ENCODE measurements around the gene SLC17A7. TPM values are rescaled to one million over a fixed set of nuclear protein-coding genes. Genes with fewer than 3 reads are reported as not detected.

Gene SLC17A7
- total RNA-seq, 2 experiments from 2014 or later = 0.07 to 0.14 TPM

DNA sequence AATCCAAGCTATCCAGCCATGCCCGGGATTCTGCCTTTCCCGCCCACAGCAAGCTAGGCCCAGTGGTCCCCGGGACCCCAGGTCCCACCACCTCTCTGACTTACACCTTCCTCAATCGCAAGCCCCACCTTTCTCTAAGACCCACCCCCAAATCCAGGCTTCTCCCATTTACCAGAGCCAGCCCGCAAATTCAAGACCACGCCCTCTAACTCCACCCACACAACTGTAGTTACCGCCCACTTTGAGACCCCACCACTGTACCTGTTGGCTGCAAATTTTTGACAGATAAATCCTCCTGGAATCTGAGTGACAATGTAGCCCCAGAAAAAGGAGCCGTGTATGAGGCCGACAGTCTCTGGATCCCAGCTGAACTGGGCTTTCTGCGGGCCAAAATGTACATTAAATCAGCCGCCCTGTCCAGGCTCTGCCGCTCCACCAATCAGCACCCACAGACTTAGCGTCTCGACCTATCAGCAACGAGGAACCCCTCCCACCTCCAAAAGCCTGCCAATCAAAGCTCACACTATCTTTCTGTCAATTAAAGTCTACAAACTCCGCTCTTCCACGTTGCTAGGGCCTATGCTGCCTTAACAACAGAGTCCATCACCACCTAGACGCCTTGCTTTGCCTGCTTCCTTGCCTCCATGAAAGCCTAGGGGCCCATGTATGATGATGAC lies 6.3 kb downstream of the SLC17A7 start:
- ATAC-seq (no peak), DNase-seq (no peak)
- Mint-ChIP-seq H3K4me1 (peaks cover 18% of the 10 kb centered on the region), H3K9me3 (ENCODE audit: low read depth) (no peaks in the 10 kb centered on the region), H3K27me3 (peaks cover 78% of the 10 kb centered on the region), H3K27ac (no peak overlapping the region), H3K36me3 (ENCODE audit: low read depth) (no peaks in the 10 kb centered on the region), H3K4me3 (no peak overlapping the region)
- POLR2A ChIA-PET = interaction anchor here (1.9 kb wide), 1 partner anchor 9 kb away, joined by 4 read pairs; no protein-coding TSS in a partner anchor
- intact Hi-C loops (cut with DNase I, micrococcal nuclease) = no loop called here
- CTCF ChIA-PET = interaction anchor here (0.7 to 1.3 kb wide), 3 partner anchors 13 to 45 kb away, joined by 3 to 6 read pairs (median 4); no protein-coding TSS in a partner anchor

DNA sequence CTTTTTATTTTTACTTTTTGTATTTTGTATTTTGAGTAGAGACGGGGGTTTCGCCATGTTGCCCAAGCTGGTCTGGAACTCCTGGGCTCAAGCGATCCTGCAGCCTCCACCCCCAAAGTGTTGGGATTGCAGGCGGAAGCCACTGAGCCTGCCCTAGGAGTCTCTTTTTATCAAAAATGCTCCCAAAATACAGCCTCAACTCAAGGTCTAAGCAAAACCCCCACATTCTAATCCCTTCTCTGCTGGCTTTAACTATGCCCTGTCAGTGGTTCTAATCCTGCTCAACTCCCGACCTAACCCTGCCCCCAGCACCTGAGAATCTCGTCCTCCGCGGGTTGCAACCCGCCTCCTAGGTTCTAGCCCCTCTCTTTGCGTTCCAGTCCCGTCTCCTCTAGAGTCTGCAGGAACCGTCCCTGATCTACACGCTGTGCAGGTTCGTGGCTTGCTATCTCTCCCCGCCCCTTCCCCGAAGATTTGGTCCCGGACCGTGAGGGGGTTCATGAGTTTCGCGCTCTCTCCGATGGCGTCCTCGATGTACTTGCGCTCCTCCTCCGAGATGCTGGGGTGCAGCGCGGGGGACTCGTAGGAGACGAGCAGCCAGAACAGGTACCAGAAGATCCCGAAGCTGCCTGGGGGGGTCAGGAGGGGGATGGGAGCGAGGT lies 8.0 kb downstream of the SLC17A7 start:
- no peak for DNase-seq
- Mint-ChIP-seq H3K36me3 (ENCODE audit: low read depth) (no peaks in the 10 kb centered on the region), H3K27ac (no peak overlapping the region), H3K27me3 (peaks cover 77% of the 10 kb centered on the region), H3K4me1 (peaks cover 24% of the 10 kb centered on the region), H3K4me3 (no peak overlapping the region), H3K9me3 (ENCODE audit: low read depth) (no peaks in the 10 kb centered on the region)
- ChIA-PET POLR2A (no interaction called here), CTCF (no interaction called here)
- intact Hi-C loops (cut with DNase I, micrococcal nuclease) = no loop called here
- no peak for ATAC-seq

DNA sequence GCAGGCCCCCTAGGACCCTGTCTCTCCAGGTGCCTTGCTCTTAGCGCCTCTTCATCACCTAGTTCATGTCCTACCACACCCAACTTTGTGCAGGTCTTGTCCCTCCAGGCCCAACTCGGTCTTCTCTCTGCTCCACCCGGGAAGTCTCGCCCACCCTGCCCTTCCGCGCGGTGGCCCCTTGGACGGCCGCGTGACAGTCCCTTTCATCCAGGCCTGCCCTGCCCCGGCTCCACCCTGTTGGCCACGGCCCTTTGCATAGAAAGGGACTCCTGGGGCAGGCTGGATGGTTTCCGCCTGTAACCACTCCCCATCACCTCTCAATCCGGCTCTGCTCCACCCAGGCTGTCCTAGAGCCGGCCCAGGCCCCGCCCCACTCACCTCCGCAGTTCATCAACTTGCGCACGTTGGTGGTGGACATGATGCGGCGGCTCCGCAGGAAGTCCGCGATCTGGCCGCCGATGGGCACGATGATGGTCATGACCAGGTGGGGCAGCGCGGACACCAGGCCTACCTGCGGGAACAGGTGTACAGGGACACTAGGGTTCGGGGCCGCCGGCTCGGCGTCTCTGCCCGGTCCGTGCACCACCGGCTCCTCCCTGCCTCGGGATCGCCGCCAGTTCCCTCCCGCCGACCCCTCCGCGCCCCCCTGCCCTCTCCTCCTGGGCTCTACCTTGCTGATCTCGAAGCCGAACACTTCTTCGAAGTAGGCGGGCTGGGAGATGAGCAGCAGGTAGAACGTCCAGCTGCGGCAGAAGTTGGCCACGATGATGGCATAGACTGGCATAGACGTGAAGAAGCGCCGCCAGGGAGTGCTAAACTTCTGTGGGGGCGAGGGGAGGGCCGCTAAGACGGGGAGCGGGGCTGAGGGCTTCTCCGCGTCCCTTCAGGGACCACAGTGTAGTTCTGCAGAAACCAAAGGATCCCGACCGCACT lies 8.9 kb downstream of the SLC17A7 start:
- Mint-ChIP-seq H3K4me3 (no peak overlapping the region), H3K36me3 (ENCODE audit: low read depth) (no peaks in the 10 kb centered on the region), H3K27me3 (peaks cover 74% of the 10 kb centered on the region), H3K4me1 (peaks cover 31% of the 10 kb centered on the region), H3K9me3 (ENCODE audit: low read depth) (no peaks in the 10 kb centered on the region), H3K27ac (no peak overlapping the region)
- peak; percentile 64 for DNase-seq
- ChIA-PET POLR2A (no interaction called here), CTCF (no interaction called here)
- peak; percentile 48 for ATAC-seq
- intact Hi-C loops (cut with DNase I, micrococcal nuclease) = no loop called here

DNA sequence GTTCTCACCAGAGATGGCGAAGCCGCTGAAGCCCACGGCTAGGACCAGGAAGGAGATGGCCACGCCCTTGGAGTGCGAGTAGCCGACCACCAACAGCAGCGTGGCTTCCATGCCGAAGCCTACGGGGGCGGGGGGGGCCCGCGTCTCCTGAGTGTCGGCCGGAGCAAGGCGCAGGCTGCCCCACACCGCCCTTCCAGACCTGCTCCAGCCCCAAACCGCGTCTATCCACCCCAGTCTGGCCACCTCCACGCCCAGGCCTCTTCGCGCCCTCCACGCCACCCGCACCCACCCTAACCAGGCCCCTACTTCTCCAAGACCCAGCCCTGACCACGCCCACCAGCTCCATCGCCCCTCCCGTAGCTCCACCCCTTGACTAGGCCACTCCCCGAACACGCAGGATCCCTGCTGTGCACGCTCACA lies 10.0 kb downstream of the SLC17A7 start:
- no peak for ATAC-seq
- intact Hi-C loops (cut with DNase I, micrococcal nuclease) = no loop called here
- CTCF ChIA-PET = interaction anchor here (0.6 to 1.0 kb wide), 2 partner anchors 11 to 22 kb away, joined by 3 read pairs; no protein-coding TSS in a partner anchor
- Mint-ChIP-seq H3K9me3 (ENCODE audit: low read depth) (no peaks in the 10 kb centered on the region), H3K27ac (no peak overlapping the region), H3K4me1 (peaks cover 38% of the 10 kb centered on the region), H3K27me3 (peaks cover 76% of the 10 kb centered on the region), H3K36me3 (ENCODE audit: low read depth) (no peaks in the 10 kb centered on the region), H3K4me3 (no peak overlapping the region)
- POLR2A ChIA-PET = no interaction called here
- DNase-seq = peak; percentile 55

DNA sequence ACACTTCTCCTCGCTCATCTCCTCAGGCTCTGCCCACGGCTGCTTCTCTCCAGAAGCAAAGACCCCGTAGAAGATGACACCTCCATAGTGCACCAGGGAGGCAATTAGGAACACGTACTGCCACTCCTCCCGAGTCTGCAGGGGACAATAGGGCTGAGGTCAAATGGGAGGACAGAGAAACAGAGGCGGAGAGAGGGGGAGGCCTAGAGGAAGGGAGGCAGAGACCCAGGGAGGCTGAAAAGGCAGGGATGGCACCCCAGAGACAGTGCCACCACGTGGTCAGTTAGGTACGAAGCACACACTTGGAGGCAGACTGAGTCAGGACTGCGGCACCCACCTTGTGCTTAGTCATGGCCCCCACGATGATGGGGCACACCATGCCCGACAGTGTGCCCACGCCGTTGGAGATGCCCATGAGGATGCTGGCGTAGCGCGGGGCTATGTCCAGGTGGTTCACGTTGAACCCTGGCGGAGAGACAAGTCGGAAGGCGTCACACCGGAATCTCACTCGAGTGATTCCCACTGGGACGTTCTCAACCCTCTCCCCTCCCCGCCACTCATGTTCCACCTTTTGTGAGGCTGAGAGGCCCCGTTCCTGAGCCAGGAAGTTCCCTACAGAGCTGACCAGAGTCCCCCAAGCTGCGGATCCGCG lies 10.5 kb downstream of the SLC17A7 start:
- peaks cover 34% of the 10 kb centered on the region for H3K4me1 Mint-ChIP-seq
- ChIA-PET POLR2A (no interaction called here), CTCF (interaction anchor here (1.0 to 2.8 kb wide), 4 partner anchors 10 to 37 kb away, joined by 3 to 13 read pairs (median 4); no protein-coding TSS in a partner anchor)
- H3K4me3 Mint-ChIP-seq = no peak overlapping the region
- intact Hi-C loops (cut with DNase I, micrococcal nuclease) = loop anchor here in 1 of 2 experiments (1.0 kb wide), 1 partner anchor 39 kb away; no protein-coding TSS in a partner anchor
- peak; percentile 71 for DNase-seq
- no peak overlapping the region for H3K27ac Mint-ChIP-seq
- no peaks in the 10 kb centered on the region for H3K36me3 Mint-ChIP-seq (ENCODE audit: low read depth)
- H3K27me3 Mint-ChIP-seq = peaks cover 76% of the 10 kb centered on the region
- no peaks in the 10 kb centered on the region for H3K9me3 Mint-ChIP-seq (ENCODE audit: low read depth)
- peak; percentile 63 for ATAC-seq

DNA sequence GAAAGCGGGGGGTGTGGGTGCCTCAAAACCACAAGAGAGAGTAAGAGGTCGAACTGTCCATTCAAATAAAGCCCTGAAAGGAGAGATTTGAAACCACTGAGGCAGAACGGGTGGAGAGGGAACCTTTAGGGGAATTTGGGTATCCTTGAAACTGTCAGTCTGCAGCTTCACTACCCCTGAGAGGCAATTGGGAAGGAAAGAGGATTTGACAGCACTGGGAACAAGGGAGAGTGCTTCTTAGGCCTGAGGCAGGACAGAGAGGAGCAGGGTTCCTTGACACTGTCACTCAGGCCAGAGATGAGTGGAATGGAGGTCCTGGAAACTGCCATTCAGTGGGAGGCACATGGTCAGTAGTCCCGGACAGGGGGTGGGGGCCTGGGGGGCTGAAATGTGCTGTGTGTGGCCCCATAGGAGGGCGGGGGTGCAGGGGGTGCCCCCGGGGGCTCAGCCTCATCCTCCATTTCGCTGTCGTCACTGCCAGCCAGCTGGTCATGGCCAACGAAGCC lies 11.1 kb downstream of the SLC17A7 start:
- CTCF ChIA-PET = interaction anchor here (0.5 to 2.8 kb wide), 5 partner anchors 10 to 37 kb away, joined by 3 to 13 read pairs (median 4); no protein-coding TSS in a partner anchor
- ATAC-seq = no peak
- H3K4me3 Mint-ChIP-seq = no peak overlapping the region
- no peak overlapping the region for H3K27ac Mint-ChIP-seq
- intact Hi-C loops (cut with DNase I, micrococcal nuclease) = loop anchor here in 1 of 2 experiments (1.0 kb wide), 1 partner anchor 38 kb away; no protein-coding TSS in a partner anchor
- H3K27me3 Mint-ChIP-seq = peaks cover 78% of the 10 kb centered on the region
- H3K36me3 Mint-ChIP-seq (ENCODE audit: low read depth) = no peaks in the 10 kb centered on the region
- DNase-seq = no peak
- peaks cover 34% of the 10 kb centered on the region for H3K4me1 Mint-ChIP-seq
- POLR2A ChIA-PET = no interaction called here
- H3K9me3 Mint-ChIP-seq (ENCODE audit: low read depth) = no peaks in the 10 kb centered on the region

DNA sequence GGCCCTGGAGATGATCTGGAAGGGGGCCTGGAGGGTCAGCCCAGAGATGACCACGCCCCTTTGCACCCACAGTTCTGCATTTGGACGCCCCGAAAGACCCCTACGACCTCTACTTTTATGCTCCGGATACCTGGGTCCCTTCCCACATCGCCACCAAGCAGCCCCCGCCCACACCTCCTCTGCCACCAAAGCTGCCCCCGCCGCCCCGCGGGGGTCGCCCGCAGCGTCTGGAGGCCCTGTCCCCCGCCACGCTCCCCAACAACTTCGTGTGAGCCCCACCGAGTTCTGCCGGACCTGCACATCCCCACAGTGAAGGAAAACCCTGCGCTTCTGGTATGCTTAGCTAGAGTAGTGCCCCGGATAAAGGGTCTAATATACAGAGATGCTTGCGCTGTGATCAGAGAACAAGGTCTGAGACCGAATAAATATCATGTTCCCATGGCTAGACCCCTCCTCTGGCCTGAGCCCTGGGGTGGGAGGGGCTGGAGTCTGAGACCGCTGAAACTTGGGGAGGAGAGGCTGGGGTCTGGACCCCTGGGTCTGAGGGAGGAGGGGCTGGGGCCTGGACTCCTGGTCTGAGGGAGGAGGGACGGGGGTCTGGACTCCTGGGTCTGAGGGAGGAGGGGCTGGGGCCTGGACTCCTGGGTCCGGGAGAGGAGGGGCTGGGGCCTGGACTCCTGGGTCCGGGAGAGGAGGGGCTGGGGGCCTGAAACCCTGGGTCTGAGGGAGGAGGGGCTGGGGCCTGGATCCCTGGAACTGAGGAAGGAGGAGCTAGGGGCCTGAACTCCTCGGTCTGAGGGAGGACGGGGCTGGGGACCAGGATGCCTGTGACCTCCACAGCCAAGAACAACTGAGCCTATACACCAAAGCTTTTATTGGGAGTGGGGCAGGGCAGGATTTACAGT lies 12.5 kb downstream of the SLC17A7 start:
- no peaks in the 10 kb centered on the region for H3K9me3 Mint-ChIP-seq (ENCODE audit: low read depth)
- H3K36me3 Mint-ChIP-seq (ENCODE audit: low read depth) = no peaks in the 10 kb centered on the region
- ChIA-PET POLR2A (no interaction called here), CTCF (interaction anchor here (1.6 to 2.8 kb wide), 2 partner anchors 12 to 35 kb away, joined by 4 to 13 read pairs; no protein-coding TSS in a partner anchor)
- no peak overlapping the region for H3K27ac Mint-ChIP-seq
- H3K27me3 Mint-ChIP-seq = peaks cover 79% of the 10 kb centered on the region
- no peak overlapping the region for H3K4me3 Mint-ChIP-seq
- H3K4me1 Mint-ChIP-seq = peaks cover 40% of the 10 kb centered on the region
- intact Hi-C loops (cut with DNase I, micrococcal nuclease) = no loop called here
- DNase-seq = no peak
- no peak for ATAC-seq

DNA sequence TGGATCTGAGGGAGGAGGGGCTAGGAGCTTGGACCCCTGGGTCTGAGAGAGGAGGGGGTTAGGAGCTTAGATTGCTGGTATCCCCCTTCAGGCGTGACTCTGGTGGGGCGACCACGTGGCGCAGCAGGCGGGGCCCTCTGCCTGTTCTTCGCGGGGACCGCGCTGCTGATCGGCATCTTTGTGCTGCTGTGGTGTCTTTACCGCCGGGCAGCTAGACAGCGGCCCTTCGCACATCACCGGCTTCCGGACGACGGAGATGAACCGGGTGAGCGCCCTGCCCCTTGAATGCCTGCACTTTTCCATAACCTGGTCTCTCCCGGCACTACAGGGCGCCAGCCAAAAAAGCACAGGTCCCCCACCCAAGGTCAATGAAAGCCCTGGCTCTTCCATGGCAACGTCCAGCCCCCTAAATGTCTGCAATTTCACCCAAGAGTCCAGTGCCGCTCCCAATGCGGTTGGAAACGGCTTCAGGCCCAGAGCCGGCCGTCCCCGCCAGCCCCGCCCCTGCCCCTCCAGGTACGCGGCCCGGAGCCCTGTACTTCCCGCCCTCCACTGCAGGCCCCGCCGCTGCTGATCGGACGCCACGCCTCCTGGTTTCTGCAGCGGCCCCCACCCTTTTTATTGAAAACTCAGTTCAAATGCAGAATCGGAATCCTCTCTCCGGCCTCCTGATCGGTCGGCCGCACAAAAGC lies 13.3 kb downstream of the SLC17A7 start:
- ATAC-seq (peak; percentile 28), DNase-seq (peak; percentile 51)
- intact Hi-C loops (cut with DNase I, micrococcal nuclease) = no loop called here
- ChIA-PET POLR2A (no interaction called here), CTCF (interaction anchor here (2.8 kb wide), 1 partner anchor 35 kb away, joined by 13 read pairs; no protein-coding TSS in a partner anchor)
- no peaks in the 10 kb centered on the region for H3K9me3 Mint-ChIP-seq (ENCODE audit: low read depth)
- H3K36me3 Mint-ChIP-seq (ENCODE audit: low read depth) = no peaks in the 10 kb centered on the region
- H3K4me3 Mint-ChIP-seq = no peak overlapping the region
- H3K27ac Mint-ChIP-seq = no peak overlapping the region
- peaks cover 78% of the 10 kb centered on the region for H3K27me3 Mint-ChIP-seq
- peaks cover 42% of the 10 kb centered on the region for H3K4me1 Mint-ChIP-seq

DNA sequence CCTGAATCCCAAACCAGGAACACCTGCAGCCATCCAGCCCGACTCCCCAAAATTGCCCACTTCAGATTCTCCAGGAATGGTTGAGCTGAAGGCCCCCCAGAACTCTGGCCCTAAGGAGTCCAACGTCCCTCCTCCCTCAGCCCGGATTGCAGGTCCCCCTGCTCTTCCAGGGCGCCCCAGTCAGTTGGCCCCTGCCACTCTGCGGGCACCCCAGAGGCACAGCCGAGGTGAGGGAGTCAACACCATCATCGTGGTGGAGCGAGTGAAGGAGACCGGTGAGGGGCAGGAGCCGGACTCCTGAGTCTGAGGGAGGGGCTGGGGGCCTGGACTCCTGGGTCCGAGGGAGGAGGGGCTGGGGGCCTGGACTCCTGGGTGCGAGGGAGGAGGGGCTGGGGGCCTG lies 14.0 kb downstream of the SLC17A7 start:
- ChIA-PET CTCF (interaction anchor here (0.8 to 0.9 kb wide), 2 partner anchors 10 to 52 kb away, joined by 3 to 5 read pairs; no protein-coding TSS in a partner anchor), POLR2A (no interaction called here)
- intact Hi-C loops (cut with DNase I, micrococcal nuclease) = no loop called here
- DNase-seq (no peak), ATAC-seq (no peak)
- Mint-ChIP-seq H3K4me1 (peaks cover 46% of the 10 kb centered on the region), H3K9me3 (ENCODE audit: low read depth) (no peaks in the 10 kb centered on the region), H3K27me3 (peaks cover 78% of the 10 kb centered on the region), H3K4me3 (no peak overlapping the region), H3K36me3 (ENCODE audit: low read depth) (no peaks in the 10 kb centered on the region), H3K27ac (no peak overlapping the region)

Measured in activated CD4-positive, alpha-beta T cell treated with anti-CD3 and anti-CD28 coated beads for 36 hours (primary cell).